Stomach (tissue), 9 donors: ENCODE results near the gene EEF2K. TPM values are rescaled to one million over a fixed set of nuclear protein-coding genes. Genes with fewer than 3 reads are reported as not detected.

Experiments
- DNase-seq, 2 donors: peaks; one replicate each; pipeline versions ENCODE4 v3.0.0 to v3.0.0-alpha.2; 2013 to 2019
- H3K27ac ChIP-seq, 5 donors: fragments of 200-600 bp in 4 of 5; sonication (generic) in 4 of 5; one replicate each; pipeline ENCODE4 v1.5.1; 2013 to 2019; ENCODE audit warnings: mild to moderate bottlenecking in 1 of 5, moderate library complexity in 1 of 5
- H3K27me3 ChIP-seq, 3 donors: fragments of 200-600 bp; sonication (generic); one replicate each; pipeline ENCODE4 v1.5.1; 2017 to 2019; ENCODE audit warnings: mixed run types in 1 of 3
- H3K36me3 ChIP-seq, 4 donors: fragments of 200-600 bp; sonication (generic); 1 replicate in 3 of 4; 2 replicates in 1 of 4; pipeline ENCODE4 v1.5.1; 2016 to 2019
- H3K4me1 ChIP-seq, 4 donors: fragments of 200-600 bp; sonication (generic); one replicate each; pipeline ENCODE4 v1.5.1; 2016 to 2019
- H3K4me3 ChIP-seq, 4 donors: fragments of 200-600 bp; sonication (generic) in 3 of 4; one replicate each; pipeline ENCODE4 v1.5.1; 2016 to 2019; ENCODE audit warnings: mild to moderate bottlenecking in 1 of 4
- H3K9me3 ChIP-seq, 4 donors: fragments of 200-600 bp; sonication (generic); one replicate each; pipeline ENCODE4 v1.5.1; 2016 to 2019
- CTCF ChIP-seq, 7 experiments: fragments of 450-650 bp in 4 of 7; fragments of 200-600 bp in 3 of 7; sonication (generic) in 3 of 7; IDR thresholded peaks; one replicate each; pipeline ENCODE4 v1.5.1; 2016 to 2019; ENCODE audit warnings: antibody characterized with exemption in 7 of 7, control low read depth in 2 of 7, mild to moderate bottlenecking in 1 of 7
- EP300 ChIP-seq: sonication (generic); formaldehyde crosslinking; IDR thresholded peaks from one replicate; pipeline ENCODE4 v1.6.1; 2017; ENCODE audit warnings: antibody characterized with exemption
- POLR2A ChIP-seq, 4 donors: fragments of 450-650 bp; IDR thresholded peaks; one replicate each; pipeline ENCODE4 v1.6.1; 2016; ENCODE audit warnings: antibody characterized with exemption in 4 of 4, control low read depth in 2 of 4, mild to moderate bottlenecking in 1 of 4, moderate library complexity in 1 of 4
- POLR2AphosphoS5 ChIP-seq, 3 donors: sonication (generic); formaldehyde crosslinking; IDR thresholded peaks; one replicate each; pipeline ENCODE4 v1.6.1; 2016; ENCODE audit warnings: antibody characterized with exemption in 3 of 3
- WGBS, 5 donors: extraction: QIAGEN DNeasy Blood & Tissue Kit in 3 of 5; methylation state at CpG; one replicate each; pipeline versions ENCODE4 v1.1.5 to v1.1.7; 2013 to 2018; 5-methylcytosine and 5-hydroxymethylcytosine counted together
- intact Hi-C: fragments of 100-400 bp; cut with DNase I; formaldehyde crosslinking; loops from one replicate; pipeline ENCODE4 v1.15.1; 2023; ENCODE audit warnings: low total_unique reads
- polyA plus RNA-seq, 3 donors: library from polyadenylated mRNA; stranded (reverse); fragments of 200-250 nt; gene quantifications; one replicate each; pipeline ENCODE4 v1.2.3, GENCODE V29; 2013
- total RNA-seq, 5 donors: library from RNA; depleted of rRNA; stranded (reverse); fragments of >200 nt; gene quantifications; one replicate each; pipeline versions ENCODE4 v1.1.0 to v1.2.3, GENCODE V29; 2014 to 2016
- donor health status: healthy with polysubstance abuse.
- donor health status: Bipolar disorder and iron deficiency.
- donor health status: healthy.

Gene EEF2K
- total and polyA plus RNA-seq, 8 donors, result 3.4 to 170 (median 27.1) TPM

- 85 to 91% (median 90%) methylated on average over 5 of the region's 5 CpGs for WGBS, 5 donors
- DNase-seq, result no peak
- intact Hi-C loops, result loop anchor here (10.0 kb wide), 1 partner anchor 579 kb away; no protein-coding TSS in a partner anchor
- TF ChIP-seq POLR2AphosphoS5 (IDR thresholded peaks at IDR 0.05) (no peak), CTCF (IDR thresholded peaks at IDR 0.05) (no peak), EP300 (no peak), POLR2A (IDR thresholded peaks at IDR 0.05) (no peak)
- no peaks in the 10 kb centered on the region for H3K9me3 ChIP-seq
- H3K27me3 ChIP-seq, result no peaks in the 10 kb centered on the region
- H3K36me3 ChIP-seq, result no peaks in the 10 kb centered on the region
- H3K4me1 ChIP-seq, result peaks cover 3 to 4% (median 3%) of the 10 kb centered on the region in 4 donors
- no peak overlapping the region for H3K27ac ChIP-seq
- H3K4me3 ChIP-seq, result no peak overlapping the region
Measured at GRCh38 chr16:22183335-22183734, 22.7 kb upstream of the EEF2K start.

- Histone ChIP-seq H3K27me3 (no peaks in the 10 kb centered on the region), H3K4me1 (peaks cover 10 to 12% (median 10%) of the 10 kb centered on the region in 4 donors), H3K4me3 (no peak overlapping the region), H3K36me3 (no peaks in the 10 kb centered on the region), H3K9me3 (no peaks in the 10 kb centered on the region), H3K27ac (no peak overlapping the region)
- WGBS, 5 donors, result 76 to 85% (median 82%) methylated on average over 11 of the region's 11 CpGs
- DNase-seq, result no peak
- intact Hi-C loops, result loop anchor here (10.0 kb wide), 1 partner anchor 579 kb away; no protein-coding TSS in a partner anchor
- TF ChIP-seq POLR2AphosphoS5 (IDR thresholded peaks at IDR 0.05) (no peak), EP300 (no peak), POLR2A (IDR thresholded peaks at IDR 0.05) (no peak), CTCF (IDR thresholded peaks at IDR 0.05) (no peak)
Measured at GRCh38 chr16:22183901-22184614, 22.0 kb upstream of the EEF2K start.

- Histone ChIP-seq H3K4me1 (peaks cover 15 to 17% (median 16%) of the 10 kb centered on the region in 4 donors), H3K9me3 (no peaks in the 10 kb centered on the region), H3K4me3 (no peak overlapping the region), H3K27ac (no peak overlapping the region), H3K27me3 (no peaks in the 10 kb centered on the region), H3K36me3 (no peaks in the 10 kb centered on the region)
- TF ChIP-seq CTCF (IDR thresholded peaks at IDR 0.05) (no peak), POLR2A (IDR thresholded peaks at IDR 0.05) (no peak), POLR2AphosphoS5 (IDR thresholded peaks at IDR 0.05) (no peak), EP300 (no peak)
- intact Hi-C loops, result loop anchor here (10.0 kb wide), 1 partner anchor 580 kb away; no protein-coding TSS in a partner anchor
- no peak for DNase-seq
- WGBS, 5 donors, result 85 to 92% (median 88%) methylated on average over 6 of the region's 6 CpGs
Measured at GRCh38 chr16:22184615-22184968, 21.5 kb upstream of the EEF2K start.

- TF ChIP-seq CTCF (IDR thresholded peaks at IDR 0.05) (no peak), POLR2A (IDR thresholded peaks at IDR 0.05) (no peak), EP300 (no peak), POLR2AphosphoS5 (IDR thresholded peaks at IDR 0.05) (no peak)
- WGBS, 5 donors, result 79 to 92% (median 81%) methylated on average over 3 of the region's 3 CpGs
- peaks cover 21 to 24% (median 23%) of the 10 kb centered on the region in 4 donors for H3K4me1 ChIP-seq
- no peaks in the 10 kb centered on the region for H3K27me3 ChIP-seq
- no peak overlapping the region for H3K27ac ChIP-seq
- H3K9me3 ChIP-seq, result no peaks in the 10 kb centered on the region
- no peak for DNase-seq
- intact Hi-C loops, result loop anchor here (5.0 to 10.0 kb wide), 2 partner anchors 189 to 582 kb away; no protein-coding TSS in a partner anchor
- no peaks in the 10 kb centered on the region for H3K36me3 ChIP-seq
- no peak overlapping the region for H3K4me3 ChIP-seq
Measured at GRCh38 chr16:22186517-22186916, 19.6 kb upstream of the EEF2K start.
